Calu3 (cell line): ENCODE data around the gene EPB41L2. TPM values are rescaled to one million over a fixed set of nuclear protein-coding genes. Genes with fewer than 3 reads are reported as not detected.

ENCODE experiments used
- BruUV-seq: library from RNA; stranded (reverse); fragments of 400-500 nt; replicated peaks from 2 replicates; lab custom pipeline; 2021; lab: Mats Ljungman, UMichigan
- CTCF ChIA-PET: fragments of 300-600 bp; sonication (Branson Sonifier 250); formaldehyde crosslinking; loops from one replicate; lab custom pipeline; 2022; ENCODE audit warnings: antibody characterized with exemption; lab: Charles Lee
- DNase-seq: peaks from one replicate; pipeline ENCODE4 v3.0.0; 2022
- H3K27ac Mint-ChIP-seq: one replicate; pipeline ENCODE4 v1.8.0; 2022; ENCODE audit warnings: mixed read lengths; ENCODE audit not compliant: unreplicated experiment
- H3K27me3 Mint-ChIP-seq: one replicate; pipeline ENCODE4 v1.8.0; 2022; ENCODE audit warnings: mixed read lengths; ENCODE audit not compliant: unreplicated experiment
- H3K36me3 Mint-ChIP-seq: one replicate; pipeline ENCODE4 v1.8.0; 2022; ENCODE audit warnings: mild to moderate bottlenecking, moderate library complexity, mixed read lengths; ENCODE audit not compliant: insufficient read depth, unreplicated experiment
- H3K4me1 Mint-ChIP-seq: one replicate; pipeline ENCODE4 v1.8.0; 2022; ENCODE audit warnings: mild to moderate bottlenecking, low read depth, mixed read lengths; ENCODE audit not compliant: unreplicated experiment
- H3K4me3 Mint-ChIP-seq: one replicate; pipeline ENCODE4 v1.8.0; 2022; ENCODE audit warnings: mild to moderate bottlenecking, low read depth, moderate library complexity, mixed read lengths; ENCODE audit not compliant: unreplicated experiment
- H3K9me3 Mint-ChIP-seq: one replicate; pipeline ENCODE4 v1.8.0; 2022; ENCODE audit warnings: low read depth, mixed read lengths; ENCODE audit not compliant: unreplicated experiment
- intact Hi-C: fragments of 100-400 bp; cut with micrococcal nuclease; formaldehyde crosslinking; loops from one replicate; pipeline ENCODE4 v1.10.0; 2022; ENCODE audit not compliant: unreplicated experiment
- total RNA-seq: library from RNA; stranded (reverse); gene quantifications from 2 replicates; pipeline ENCODE4 v1.2.3, GENCODE V29; 2022
- TF ChIP-seq, protein P1 (sequence below): fragments of 200-600 bp; IDR thresholded peaks from one replicate; pipeline ENCODE4 v1.8.0; 2022; ENCODE audit warnings: antibody characterized with exemption; ENCODE audit not compliant: unreplicated experiment

Gene EPB41L2
- total RNA-seq, 1 experiment from 2014 or later: 332 TPM

DNA sequence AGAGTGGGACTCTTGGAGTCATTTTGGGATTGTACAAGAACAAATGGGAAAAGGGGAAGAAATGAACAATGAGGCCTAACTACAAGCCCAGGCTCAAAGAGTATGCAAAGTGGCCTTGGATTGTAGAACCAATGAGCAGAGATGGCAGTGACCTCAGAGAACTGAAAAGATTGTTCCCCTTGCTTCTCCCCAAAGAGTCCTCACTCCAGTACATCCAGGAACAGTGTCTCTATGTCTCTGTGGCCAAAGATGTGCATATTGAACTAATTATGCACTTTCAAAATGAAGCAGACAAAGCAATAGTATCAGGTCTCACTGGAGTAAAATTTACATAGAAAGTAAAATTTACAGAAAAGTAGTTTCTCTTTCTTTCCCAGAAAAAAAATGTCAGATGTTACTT, 154.9 kb downstream of the EPB41L2 start:
- no peaks in the 10 kb centered on the region for H3K27me3 Mint-ChIP-seq
- peaks cover 26% of the 10 kb centered on the region for H3K4me1 Mint-ChIP-seq
- no TSS peak for BruUV-seq
- H3K27ac Mint-ChIP-seq: no peak overlapping the region
- CTCF ChIA-PET: interaction anchor here (1.1 kb wide), 1 partner anchor 11 kb away, joined by 3 read pairs; no protein-coding TSS in a partner anchor
- no peak for DNase-seq
- intact Hi-C loops: no loop called here
- no peak overlapping the region for H3K4me3 Mint-ChIP-seq
- peaks cover 3% of the 10 kb centered on the region for H3K9me3 Mint-ChIP-seq
- no peaks in the 10 kb centered on the region for H3K36me3 Mint-ChIP-seq
- TF ChIP-seq, protein P1, sequence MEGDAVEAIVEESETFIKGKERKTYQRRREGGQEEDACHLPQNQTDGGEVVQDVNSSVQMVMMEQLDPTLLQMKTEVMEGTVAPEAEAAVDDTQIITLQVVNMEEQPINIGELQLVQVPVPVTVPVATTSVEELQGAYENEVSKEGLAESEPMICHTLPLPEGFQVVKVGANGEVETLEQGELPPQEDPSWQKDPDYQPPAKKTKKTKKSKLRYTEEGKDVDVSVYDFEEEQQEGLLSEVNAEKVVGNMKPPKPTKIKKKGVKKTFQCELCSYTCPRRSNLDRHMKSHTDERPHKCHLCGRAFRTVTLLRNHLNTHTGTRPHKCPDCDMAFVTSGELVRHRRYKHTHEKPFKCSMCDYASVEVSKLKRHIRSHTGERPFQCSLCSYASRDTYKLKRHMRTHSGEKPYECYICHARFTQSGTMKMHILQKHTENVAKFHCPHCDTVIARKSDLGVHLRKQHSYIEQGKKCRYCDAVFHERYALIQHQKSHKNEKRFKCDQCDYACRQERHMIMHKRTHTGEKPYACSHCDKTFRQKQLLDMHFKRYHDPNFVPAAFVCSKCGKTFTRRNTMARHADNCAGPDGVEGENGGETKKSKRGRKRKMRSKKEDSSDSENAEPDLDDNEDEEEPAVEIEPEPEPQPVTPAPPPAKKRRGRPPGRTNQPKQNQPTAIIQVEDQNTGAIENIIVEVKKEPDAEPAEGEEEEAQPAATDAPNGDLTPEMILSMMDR: no peak

DNA sequence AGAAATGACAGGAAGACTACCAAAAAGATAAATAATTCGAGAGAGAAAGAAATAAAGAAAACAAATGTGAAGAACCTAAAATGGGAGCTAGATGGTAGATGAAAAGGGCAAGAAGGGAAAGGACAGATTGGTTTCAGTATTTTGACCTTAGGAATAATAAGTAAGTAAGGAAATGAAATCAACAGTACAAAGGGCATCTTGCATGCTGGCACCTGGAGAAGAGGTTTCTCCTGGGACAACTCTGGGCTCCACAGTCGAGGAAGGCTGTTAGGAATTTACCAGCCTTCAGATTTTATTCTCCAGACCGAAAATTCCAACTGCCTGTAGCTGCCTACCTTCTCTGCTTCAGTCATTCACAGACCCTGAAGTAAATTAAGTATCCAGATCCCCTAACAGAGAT, 155.4 kb downstream of the EPB41L2 start:
- Mint-ChIP-seq H3K36me3 (no peaks in the 10 kb centered on the region), H3K4me3 (no peak overlapping the region), H3K4me1 (peaks cover 21% of the 10 kb centered on the region), H3K9me3 (peaks cover 3% of the 10 kb centered on the region), H3K27ac (no peak overlapping the region), H3K27me3 (no peaks in the 10 kb centered on the region)
- BruUV-seq: no TSS peak
- CTCF ChIA-PET: interaction anchor here (1.1 kb wide), 1 partner anchor 11 kb away, joined by 3 read pairs; no protein-coding TSS in a partner anchor
- DNase-seq: no peak
- TF ChIP-seq, protein P1: no peak
- intact Hi-C loops: no loop called here

DNA sequence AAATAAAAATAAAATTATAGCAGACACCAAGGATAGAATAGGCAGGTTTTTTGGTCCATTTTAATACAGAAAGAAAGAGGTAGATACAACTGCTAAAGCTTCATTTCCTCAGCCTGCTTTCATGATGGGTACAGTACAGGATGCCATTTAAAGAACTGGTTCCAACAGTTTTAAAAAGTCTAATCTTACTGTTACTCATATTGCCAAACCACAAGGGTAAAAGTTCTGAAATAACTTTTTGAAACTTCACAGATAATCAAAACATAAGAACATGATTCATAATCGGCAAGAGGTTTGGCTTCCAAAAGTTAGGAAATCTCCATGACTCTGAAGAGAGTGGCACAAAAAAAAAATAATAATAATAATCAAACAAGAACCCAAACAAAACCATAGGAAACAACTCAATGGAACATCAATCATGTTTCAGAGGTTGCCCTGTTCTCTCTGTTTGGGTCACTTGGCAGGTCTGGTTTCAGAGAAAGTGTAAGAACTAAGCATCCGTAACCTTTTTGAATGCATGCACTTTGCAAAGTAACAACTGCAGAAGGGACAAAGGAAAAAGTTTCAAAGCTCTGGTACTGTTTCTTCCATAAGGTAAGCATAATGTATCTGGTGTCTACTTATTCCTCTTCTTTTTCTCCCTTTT, 156.2 kb downstream of the EPB41L2 start:
- CTCF ChIA-PET: no interaction called here
- intact Hi-C loops: no loop called here
- TF ChIP-seq, protein P1: no peak
- no peaks in the 10 kb centered on the region for H3K36me3 Mint-ChIP-seq
- H3K9me3 Mint-ChIP-seq: peaks cover 3% of the 10 kb centered on the region
- H3K27ac Mint-ChIP-seq: no peak overlapping the region
- H3K27me3 Mint-ChIP-seq: no peaks in the 10 kb centered on the region
- DNase-seq: no peak
- TSS peak; percentile 13 for BruUV-seq
- peaks cover 17% of the 10 kb centered on the region for H3K4me1 Mint-ChIP-seq
- H3K4me3 Mint-ChIP-seq: no peak overlapping the region

DNA sequence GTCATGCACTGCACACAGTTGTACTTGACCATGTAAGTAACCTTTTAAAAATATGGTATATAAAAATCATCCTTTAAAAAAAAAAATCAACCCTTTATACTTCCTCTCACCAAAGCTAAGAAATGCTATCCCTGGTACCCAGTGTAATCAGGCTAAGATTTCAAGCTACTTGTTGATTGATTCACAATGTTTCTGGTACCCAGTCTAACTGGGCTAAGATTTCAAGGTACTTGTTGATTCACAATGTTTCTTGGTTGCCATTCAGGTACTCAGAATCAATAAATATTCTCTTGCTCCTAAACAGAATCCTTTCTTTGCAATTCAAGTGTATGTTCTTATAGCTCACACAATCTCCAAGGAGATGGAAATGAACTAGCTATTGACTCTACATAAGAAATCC, 159.4 kb downstream of the EPB41L2 start:
- H3K9me3 Mint-ChIP-seq: no peaks in the 10 kb centered on the region
- peaks cover 8% of the 10 kb centered on the region for H3K36me3 Mint-ChIP-seq
- intact Hi-C loops: no loop called here
- H3K27ac Mint-ChIP-seq: no peak overlapping the region
- H3K4me1 Mint-ChIP-seq: peaks cover 17% of the 10 kb centered on the region
- no TSS peak for BruUV-seq
- CTCF ChIA-PET: interaction anchor here (0.6 kb wide), 1 partner anchor 31 kb away, joined by 3 read pairs; no protein-coding TSS in a partner anchor
- H3K4me3 Mint-ChIP-seq: no peak overlapping the region
- no peak for DNase-seq
- TF ChIP-seq, protein P1: no peak
- no peaks in the 10 kb centered on the region for H3K27me3 Mint-ChIP-seq
